Colonic mucosa (tissue), 4 donors: ENCODE measurements around the gene LAMC1. TPM values are rescaled to one million over a fixed set of nuclear protein-coding genes. Genes with fewer than 3 reads are reported as not detected.

Experiments
- DNase-seq: peaks from one replicate; pipeline ENCODE4 v3.0.0-alpha.2; 2020
- H3K27ac ChIP-seq: fragments of 200-600 bp; one replicate; pipeline ENCODE4 v1.8.0; 2021
- H3K27me3 ChIP-seq: fragments of 200-600 bp; one replicate; pipeline ENCODE4 v1.8.0; 2021
- H3K36me3 ChIP-seq: fragments of 200-600 bp; one replicate; pipeline ENCODE4 v1.8.0; 2021
- H3K4me1 ChIP-seq: fragments of 200-600 bp; one replicate; pipeline ENCODE4 v1.8.0; 2021; ENCODE audit warnings: mild to moderate bottlenecking
- H3K4me3 ChIP-seq: fragments of 200-600 bp; one replicate; pipeline ENCODE4 v1.8.0; 2021
- H3K9ac ChIP-seq, 2 donors: one replicate each; pipeline ENCODE4 v1.7.0; 2013; ENCODE audit warnings: control low read depth in 2 of 2, low read depth in 2 of 2, low read length in 2 of 2
- H3K9me3 ChIP-seq: fragments of 200-600 bp; one replicate; pipeline ENCODE4 v1.8.0; 2021
- intact Hi-C: fragments of 100-400 bp; cut with DNase I; formaldehyde crosslinking; loops from one replicate; pipeline ENCODE4 v1.14.1; 2022
- total RNA-seq, 2 donors: library from RNA; stranded (reverse); fragmentation: NEBNext Ultra II Directional in 1 of 2; extraction: Animal tissue kit (Norgen Biotek cat#: 25700) in 1 of 2; gene quantifications; one replicate each; pipeline ENCODE4 v1.2.1, GENCODE V29; 2021
- TF ChIP-seq, protein P1 (sequence below): fragments of 200-600 bp; IDR thresholded peaks from one replicate; pipeline ENCODE4 v1.8.0; 2022; ENCODE audit warnings: antibody characterized with exemption, mild to moderate bottlenecking
- donor health status: healthy.
- donor health status: DM: no; HTN: no; CAD: no.
- donor health status: DM: no; HTN: no; CAD: no.

Gene LAMC1
- total RNA-seq, 2 donors from 2014 or later = 28.0 to 54.6 TPM

DNA sequence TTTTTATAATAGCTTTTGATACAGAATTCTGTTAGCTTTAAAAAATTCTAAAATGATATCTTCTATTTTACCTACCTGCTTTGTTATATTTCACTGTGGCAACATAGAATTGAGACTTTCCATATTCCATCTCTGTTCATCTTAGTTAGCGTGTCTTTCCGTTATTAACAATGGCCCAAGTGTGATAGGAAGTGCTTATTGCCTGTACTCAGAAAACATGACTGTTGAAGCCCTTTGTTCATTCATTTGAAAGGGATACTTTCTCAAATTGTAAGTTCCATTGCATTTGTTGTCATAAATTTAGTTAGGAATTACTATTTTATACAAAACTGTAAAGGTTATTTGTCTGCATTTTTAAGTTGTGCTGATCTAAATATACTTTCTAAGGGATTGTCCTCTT is 73.1 kb downstream of the LAMC1 start:
- intact Hi-C loops = no loop called here
- DNase-seq = no peak
- Histone ChIP-seq H3K9me3 (no peaks in the 10 kb centered on the region), H3K27ac (peak overlapping the region; percentile 43), H3K36me3 (no peaks in the 10 kb centered on the region), H3K27me3 (no peaks in the 10 kb centered on the region), H3K4me1 (no peaks in the 10 kb centered on the region), H3K9ac (no peak overlapping the region), H3K4me3 (no peak overlapping the region)
- TF ChIP-seq, protein P1, sequence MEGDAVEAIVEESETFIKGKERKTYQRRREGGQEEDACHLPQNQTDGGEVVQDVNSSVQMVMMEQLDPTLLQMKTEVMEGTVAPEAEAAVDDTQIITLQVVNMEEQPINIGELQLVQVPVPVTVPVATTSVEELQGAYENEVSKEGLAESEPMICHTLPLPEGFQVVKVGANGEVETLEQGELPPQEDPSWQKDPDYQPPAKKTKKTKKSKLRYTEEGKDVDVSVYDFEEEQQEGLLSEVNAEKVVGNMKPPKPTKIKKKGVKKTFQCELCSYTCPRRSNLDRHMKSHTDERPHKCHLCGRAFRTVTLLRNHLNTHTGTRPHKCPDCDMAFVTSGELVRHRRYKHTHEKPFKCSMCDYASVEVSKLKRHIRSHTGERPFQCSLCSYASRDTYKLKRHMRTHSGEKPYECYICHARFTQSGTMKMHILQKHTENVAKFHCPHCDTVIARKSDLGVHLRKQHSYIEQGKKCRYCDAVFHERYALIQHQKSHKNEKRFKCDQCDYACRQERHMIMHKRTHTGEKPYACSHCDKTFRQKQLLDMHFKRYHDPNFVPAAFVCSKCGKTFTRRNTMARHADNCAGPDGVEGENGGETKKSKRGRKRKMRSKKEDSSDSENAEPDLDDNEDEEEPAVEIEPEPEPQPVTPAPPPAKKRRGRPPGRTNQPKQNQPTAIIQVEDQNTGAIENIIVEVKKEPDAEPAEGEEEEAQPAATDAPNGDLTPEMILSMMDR = no peak

DNA sequence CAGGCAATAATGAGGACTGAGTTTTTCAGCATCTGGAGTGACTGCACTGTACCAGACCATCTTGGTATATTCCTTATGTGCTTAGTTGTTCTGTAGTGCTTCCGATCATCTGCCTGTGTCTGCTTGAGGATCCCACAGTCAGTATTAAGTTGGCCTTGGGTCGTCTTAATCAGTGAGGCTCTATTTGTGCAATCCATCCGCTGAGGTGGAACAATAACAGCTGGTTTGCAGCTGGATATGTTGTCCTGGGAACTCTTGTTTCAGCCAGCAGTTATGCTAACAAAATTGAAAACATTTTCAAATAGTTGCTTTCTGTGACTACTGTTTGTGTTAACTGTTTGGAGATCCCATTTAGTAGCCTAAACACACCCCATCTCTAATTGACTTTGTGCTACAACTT is 73.7 kb downstream of the LAMC1 start:
- H3K4me1 ChIP-seq = no peaks in the 10 kb centered on the region
- no peak for DNase-seq
- H3K27ac ChIP-seq = peak overlapping the region; percentile 43
- no peaks in the 10 kb centered on the region for H3K36me3 ChIP-seq
- intact Hi-C loops = no loop called here
- no peak overlapping the region for H3K4me3 ChIP-seq
- no peak overlapping the region for H3K9ac ChIP-seq
- no peaks in the 10 kb centered on the region for H3K27me3 ChIP-seq
- TF ChIP-seq, protein P1 = no peak
- H3K9me3 ChIP-seq = no peaks in the 10 kb centered on the region

DNA sequence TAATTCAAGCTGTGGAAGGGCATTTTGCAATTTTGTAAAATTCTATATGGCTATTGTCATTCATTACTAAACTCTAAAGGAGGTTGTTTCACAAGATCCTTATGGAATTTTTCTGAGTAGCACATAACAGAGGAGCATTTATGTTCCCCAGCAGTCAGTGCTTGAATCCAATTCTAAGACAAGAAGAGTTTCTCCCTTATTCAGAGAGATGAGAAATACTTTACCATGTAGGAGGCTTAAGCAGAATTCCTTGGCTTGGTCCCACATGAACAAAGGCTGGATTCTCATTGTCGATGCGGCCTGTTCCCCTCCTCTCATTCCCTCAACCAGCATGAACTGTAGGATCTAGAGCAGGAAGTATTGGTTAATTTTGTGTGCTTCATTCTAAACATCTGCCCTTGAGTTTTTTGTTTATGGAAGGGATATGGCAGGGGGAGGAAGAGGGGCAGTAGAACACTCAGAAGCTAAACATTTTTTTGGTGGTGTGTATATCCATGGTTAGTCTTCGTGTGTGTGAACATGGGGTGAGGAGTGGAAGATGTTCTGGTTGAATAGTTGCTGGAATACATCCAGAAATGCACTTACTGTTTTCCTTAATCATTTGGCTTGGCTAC is 74.3 kb downstream of the LAMC1 start:
- peak overlapping the region; percentile 43 for H3K27ac ChIP-seq
- no peak overlapping the region for H3K9ac ChIP-seq
- no peak overlapping the region for H3K4me3 ChIP-seq
- no peaks in the 10 kb centered on the region for H3K4me1 ChIP-seq
- intact Hi-C loops = no loop called here
- TF ChIP-seq, protein P1 = no peak
- no peaks in the 10 kb centered on the region for H3K27me3 ChIP-seq
- no peaks in the 10 kb centered on the region for H3K9me3 ChIP-seq
- DNase-seq = no peak
- no peaks in the 10 kb centered on the region for H3K36me3 ChIP-seq

DNA sequence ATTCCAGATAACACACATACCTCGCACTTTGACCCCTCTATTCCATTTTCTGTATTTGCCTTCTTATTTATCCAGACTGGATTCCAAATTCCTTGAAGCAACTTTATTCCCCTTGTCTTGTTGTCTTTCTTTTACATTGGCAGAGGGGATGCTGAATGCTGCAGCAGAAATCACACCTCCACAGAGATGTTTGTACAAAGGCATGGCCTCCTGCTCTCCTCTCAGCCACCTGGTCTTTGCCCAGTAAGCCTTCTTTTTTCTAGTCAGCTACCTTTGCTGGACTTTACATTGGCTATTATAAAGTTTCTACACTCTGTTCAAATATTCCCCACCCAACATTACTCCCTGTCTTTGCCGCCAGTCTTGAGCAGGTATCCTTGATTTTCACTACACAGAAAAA is 75.1 kb downstream of the LAMC1 start:
- Histone ChIP-seq H3K27me3 (no peaks in the 10 kb centered on the region), H3K4me1 (no peaks in the 10 kb centered on the region), H3K9ac (no peak overlapping the region), H3K27ac (peak overlapping the region; percentile 43), H3K9me3 (no peaks in the 10 kb centered on the region), H3K36me3 (no peaks in the 10 kb centered on the region), H3K4me3 (no peak overlapping the region)
- no peak for DNase-seq
- intact Hi-C loops = no loop called here
- TF ChIP-seq, protein P1 = no peak

DNA sequence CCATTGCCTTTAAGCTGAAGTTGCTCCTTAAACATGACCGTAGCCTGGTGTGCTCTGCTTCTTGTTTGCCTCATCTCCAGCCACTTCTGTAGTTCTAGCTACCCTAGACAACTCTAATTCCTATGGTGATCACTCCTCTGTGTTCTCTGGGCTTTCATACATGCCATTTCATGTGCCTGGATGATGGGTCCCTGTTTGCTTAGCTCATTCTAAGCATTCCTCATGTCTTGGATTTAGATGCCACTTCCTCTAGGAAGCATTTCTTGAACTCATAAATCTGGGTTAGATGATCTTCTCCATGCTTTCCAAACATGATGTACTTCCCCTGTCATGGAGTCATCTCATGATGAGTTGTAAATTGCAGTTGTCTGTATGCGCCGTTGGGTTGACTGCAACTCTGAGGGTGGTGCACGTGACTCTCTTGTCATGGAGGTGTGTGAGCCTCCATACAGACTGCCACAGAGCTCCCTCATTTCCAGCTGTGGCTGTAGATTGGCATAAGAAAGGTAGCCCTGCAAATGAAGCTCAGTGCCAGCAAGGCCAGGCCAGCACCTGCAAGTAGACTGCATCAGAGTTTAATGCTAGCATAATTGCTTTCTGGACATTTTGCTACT is 77.2 kb downstream of the LAMC1 start:
- H3K4me1 ChIP-seq = no peaks in the 10 kb centered on the region

More for the DNA sequence above, 77.2 kb downstream of the LAMC1 start:
- intact Hi-C loops = no loop called here
- TF ChIP-seq, protein P1 = no peak
- Histone ChIP-seq H3K9me3 (no peaks in the 10 kb centered on the region), H3K36me3 (no peaks in the 10 kb centered on the region), H3K9ac (no peak overlapping the region), H3K4me3 (no peak overlapping the region), H3K27ac (no peak overlapping the region), H3K27me3 (no peaks in the 10 kb centered on the region)
- DNase-seq = no peak
